Measurements from ENCODE around the gene TMA16.

DNA sequence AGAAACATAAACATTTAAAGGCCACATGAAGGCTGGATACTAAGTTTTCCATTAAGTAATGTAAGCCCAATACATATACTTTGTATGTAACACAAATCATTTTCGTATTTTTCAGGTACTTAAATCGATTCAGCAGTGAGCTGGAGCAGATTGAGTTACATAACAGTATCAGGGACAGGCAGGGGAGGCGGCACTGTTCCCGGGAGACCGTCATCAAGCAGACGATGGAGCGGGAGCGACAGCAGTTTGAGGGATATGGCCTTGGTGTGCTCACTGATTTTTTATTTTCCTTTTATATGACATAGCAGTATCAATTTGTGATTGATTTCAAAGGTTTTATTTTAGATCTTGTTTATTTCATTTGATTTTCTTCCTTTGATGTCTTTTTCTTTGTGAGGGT, 20.7 kb downstream of the TMA16 start:
- TF ChIP-seq, protein P1, sequence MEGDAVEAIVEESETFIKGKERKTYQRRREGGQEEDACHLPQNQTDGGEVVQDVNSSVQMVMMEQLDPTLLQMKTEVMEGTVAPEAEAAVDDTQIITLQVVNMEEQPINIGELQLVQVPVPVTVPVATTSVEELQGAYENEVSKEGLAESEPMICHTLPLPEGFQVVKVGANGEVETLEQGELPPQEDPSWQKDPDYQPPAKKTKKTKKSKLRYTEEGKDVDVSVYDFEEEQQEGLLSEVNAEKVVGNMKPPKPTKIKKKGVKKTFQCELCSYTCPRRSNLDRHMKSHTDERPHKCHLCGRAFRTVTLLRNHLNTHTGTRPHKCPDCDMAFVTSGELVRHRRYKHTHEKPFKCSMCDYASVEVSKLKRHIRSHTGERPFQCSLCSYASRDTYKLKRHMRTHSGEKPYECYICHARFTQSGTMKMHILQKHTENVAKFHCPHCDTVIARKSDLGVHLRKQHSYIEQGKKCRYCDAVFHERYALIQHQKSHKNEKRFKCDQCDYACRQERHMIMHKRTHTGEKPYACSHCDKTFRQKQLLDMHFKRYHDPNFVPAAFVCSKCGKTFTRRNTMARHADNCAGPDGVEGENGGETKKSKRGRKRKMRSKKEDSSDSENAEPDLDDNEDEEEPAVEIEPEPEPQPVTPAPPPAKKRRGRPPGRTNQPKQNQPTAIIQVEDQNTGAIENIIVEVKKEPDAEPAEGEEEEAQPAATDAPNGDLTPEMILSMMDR (conservative IDR thresholded peaks at IDR 0.05; ENCODE audit: low read depth, low read length) = no peak
- TF ChIP-seq EZH2 (IDR thresholded peaks at IDR 0.05; ENCODE audit: low read length, unreplicated experiment) = no peak

Measured in PC-3 (cell line).